WERI-Rb-1 (cell line): ENCODE results near the gene IGF2.

Source experiments
- DNase-seq: peaks from one replicate; pipeline ENCODE4 v3.0.0-alpha.2; 2020
- H3K27ac ChIP-seq: fragments of 250-450 bp; sonication (Bioruptor Pico); 2 replicates; pipeline ENCODE4 v1.5.1; 2020; ENCODE audit warnings: mild to moderate bottlenecking, moderate library complexity
- H3K27me3 ChIP-seq: fragments of 250-450 bp; sonication (Bioruptor Pico); 2 replicates; pipeline ENCODE4 v1.5.1; 2021; ENCODE audit warnings: mild to moderate bottlenecking, low read depth, moderate library complexity; ENCODE audit not compliant: insufficient read depth, severe bottlenecking
- H3K36me3 ChIP-seq: fragments of 250-450 bp; sonication (Bioruptor Pico); 2 replicates; pipeline ENCODE4 v1.5.1; 2020; ENCODE audit warnings: mild to moderate bottlenecking, moderate library complexity
- H3K4me3 ChIP-seq: 2 replicates; pipeline ENCODE4 v1.5.1; 2011; ENCODE audit warnings: low read depth, mild to moderate bottlenecking, control low read depth, low read length
- H3K9me3 ChIP-seq: fragments of 250-450 bp; sonication (Bioruptor Pico); 2 replicates; pipeline ENCODE4 v1.5.1; 2021; ENCODE audit warnings: mild to moderate bottlenecking, moderate library complexity; ENCODE audit not compliant: severe bottlenecking
- CTCF ChIP-seq: IDR thresholded peaks from 2 replicates; pipeline ENCODE4 v1.5.1; 2011; ENCODE audit warnings: low read depth, mild to moderate bottlenecking, control low read depth, inconsistent platforms, low read length

IGF2 gene

GRCh38 chr11:2091112-2091746, 48.0 kb downstream of the IGF2 start:
- TF ChIP-seq CTCF, result no peak
- H3K9me3 ChIP-seq, result no peaks in the 10 kb centered on the region
- no peak overlapping the region for H3K4me3 ChIP-seq
- peaks cover 99% of the 10 kb centered on the region for H3K27me3 ChIP-seq
- no peaks in the 10 kb centered on the region for H3K36me3 ChIP-seq
- DNase-seq, result no peak
- no peak overlapping the region for H3K27ac ChIP-seq

DNA sequence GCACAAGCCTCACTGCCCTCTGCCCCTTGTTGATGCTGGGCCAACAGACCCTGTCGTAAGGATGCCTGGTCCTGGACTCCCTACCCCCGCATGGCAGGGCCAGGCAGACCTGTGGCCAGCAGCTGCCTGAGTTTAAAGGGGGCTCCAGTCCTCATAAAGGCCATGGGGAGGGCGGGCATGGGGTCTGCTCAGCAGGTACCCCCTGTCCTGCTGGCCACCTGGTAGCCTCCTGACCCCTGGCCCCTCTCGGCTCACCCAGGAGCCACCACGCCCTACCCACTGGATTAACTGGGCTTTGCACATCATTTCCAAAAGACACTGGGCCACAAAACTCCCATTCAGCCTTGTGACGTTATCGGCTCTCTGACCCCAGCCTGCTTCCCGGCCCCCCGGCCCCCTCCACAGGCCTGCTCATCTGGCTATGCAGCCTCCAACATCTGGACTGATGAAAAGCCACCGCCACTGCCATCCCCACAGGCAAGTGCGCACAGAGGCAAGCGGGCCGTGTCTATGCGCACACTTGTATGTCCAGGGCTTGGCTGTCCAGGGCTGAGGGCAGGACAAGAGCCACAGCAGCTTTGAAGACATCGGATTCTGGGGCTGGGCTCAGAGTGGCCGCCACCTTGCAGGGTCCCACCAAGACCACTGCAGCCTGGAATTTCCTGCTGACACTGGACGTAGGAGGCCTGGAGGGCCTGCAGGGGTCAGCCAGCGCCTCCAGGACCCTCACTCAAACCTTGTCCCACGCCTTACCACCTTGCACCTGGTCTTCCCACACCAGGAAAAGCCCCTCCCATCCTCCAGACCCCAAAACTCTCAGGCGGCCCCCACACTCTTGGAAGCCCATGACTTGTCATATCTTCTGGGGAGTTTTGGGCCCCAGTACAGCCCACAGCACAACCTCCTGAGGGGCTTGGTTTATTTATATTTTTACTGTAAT, 48.7 kb downstream of the IGF2 start:
- Histone ChIP-seq H3K27ac (no peak overlapping the region), H3K9me3 (no peaks in the 10 kb centered on the region), H3K27me3 (peaks cover 99% of the 10 kb centered on the region), H3K36me3 (no peaks in the 10 kb centered on the region), H3K4me3 (no peak overlapping the region)
- no peak for DNase-seq
- TF ChIP-seq CTCF, result no peak

DNA sequence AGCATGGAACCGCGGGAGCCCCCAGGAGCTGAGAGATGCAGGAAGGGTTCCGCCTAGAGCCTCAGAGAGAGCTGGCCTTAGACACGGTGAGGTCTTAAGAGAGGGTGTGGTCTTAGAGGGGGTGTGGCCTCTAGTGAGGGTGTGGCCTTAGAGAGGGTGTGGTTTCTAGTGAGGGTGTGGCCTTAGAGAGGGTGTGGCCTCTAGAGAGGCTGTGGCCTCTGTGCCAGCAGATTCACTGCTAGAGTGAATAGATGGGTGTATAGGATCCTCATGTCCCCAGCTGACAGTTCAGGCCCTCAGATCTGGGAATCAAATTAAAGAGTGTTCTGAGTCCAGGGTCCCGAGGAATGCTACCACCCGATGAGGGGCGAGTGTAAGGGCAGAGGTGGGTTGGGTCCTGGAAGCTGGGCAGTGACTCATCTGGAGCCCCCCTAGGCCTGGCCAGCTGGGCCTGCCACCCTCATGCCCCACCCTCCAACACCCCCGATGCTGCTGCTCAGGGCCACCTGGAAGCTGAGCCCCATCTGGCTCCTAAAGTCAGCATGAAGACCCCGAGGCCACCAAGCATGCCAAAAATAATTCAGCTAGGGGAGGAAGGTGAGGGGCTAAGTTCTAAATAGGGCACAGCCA, 49.5 kb downstream of the IGF2 start:
- Histone ChIP-seq H3K36me3 (no peaks in the 10 kb centered on the region), H3K9me3 (no peaks in the 10 kb centered on the region), H3K27me3 (peaks cover 99% of the 10 kb centered on the region), H3K4me3 (no peak overlapping the region), H3K27ac (no peak overlapping the region)
- no peak for TF ChIP-seq CTCF
- no peak for DNase-seq

- Histone ChIP-seq H3K36me3 (no peaks in the 10 kb centered on the region), H3K27ac (no peak overlapping the region), H3K27me3 (peaks cover 99% of the 10 kb centered on the region), H3K4me3 (no peak overlapping the region), H3K9me3 (peaks cover 5% of the 10 kb centered on the region)
- peak; percentile 37 for TF ChIP-seq CTCF
- DNase-seq, result no peak
Observed at GRCh38 chr11:2088746-2089535, 50.2 kb downstream of the IGF2 start.

- Histone ChIP-seq H3K4me3 (no peak overlapping the region), H3K36me3 (no peaks in the 10 kb centered on the region), H3K27ac (no peak overlapping the region), H3K27me3 (peaks cover 97% of the 10 kb centered on the region), H3K9me3 (peaks cover 7% of the 10 kb centered on the region)
- TF ChIP-seq CTCF, result no peak
- no peak for DNase-seq
Observed at GRCh38 chr11:2088284-2088683, 50.9 kb downstream of the IGF2 start.
